Panc1 (cell line): Measurements from ENCODE around the gene KRTAP5-10. TPM values are rescaled to one million over a fixed set of nuclear protein-coding genes. Genes with fewer than 3 reads are reported as not detected.

ENCODE experiments used
- ATAC-seq: fragments of 200-7000 bp; cut with Tn5 transposase; 2 replicates; pipeline ENCODE4 v1.9.1; 2020; ENCODE audit warnings: mild to moderate bottlenecking, moderate library complexity
- BruUV-seq: library from RNA; stranded (reverse); fragments of 400-500 nt; replicated peaks from 2 replicates; lab custom pipeline; 2021; lab: Mats Ljungman, UMichigan
- CTCF ChIA-PET: fragments of 300-600 bp; sonication (Branson Sonifier 250); formaldehyde crosslinking; loops from one replicate; lab custom pipeline; 2022; ENCODE audit warnings: antibody characterized with exemption; lab: Charles Lee
- POLR2A ChIA-PET: fragments of 300-600 bp; sonication (Branson Sonifier 250); formaldehyde crosslinking; loops from one replicate; lab custom pipeline; 2022; ENCODE audit warnings: antibody characterized with exemption; lab: Charles Lee
- DNase-seq: peaks from one replicate; pipeline ENCODE4 v3.0.0-alpha.2; 2010; ENCODE audit warnings: low read depth, low spot score
- H3K27ac ChIP-seq: 2 replicates; pipeline ENCODE4 v1.5.1; 2011; ENCODE audit warnings: mild to moderate bottlenecking, low read length, inconsistent platforms
- H3K27me3 ChIP-seq: fragments of 200-500 bp; sonication (Bioruptor generic); 2 replicates; pipeline ENCODE4 v1.6.0; 2014; ENCODE audit warnings: low read length, inconsistent platforms; ENCODE audit not compliant: control insufficient read depth, insufficient read depth
- H3K36me3 ChIP-seq: fragments of 200-500 bp; sonication (Bioruptor generic); 2 replicates; pipeline ENCODE4 v1.5.1; 2014; ENCODE audit warnings: inconsistent platforms, mild to moderate bottlenecking, low read length, moderate library complexity; ENCODE audit not compliant: control insufficient read depth, insufficient read depth
- H3K4me1 ChIP-seq: 2 replicates; pipeline ENCODE4 v1.5.1; 2011; ENCODE audit warnings: inconsistent platforms, mild to moderate bottlenecking, low read length, moderate library complexity; ENCODE audit not compliant: control insufficient read depth, insufficient read depth
- H3K4me3 ChIP-seq, 2 experiments: 2 replicates each; pipeline ENCODE4 v1.5.1; 2011 to 2012; ENCODE audit warnings: low read depth in 2 of 2, low read length in 2 of 2, mild to moderate bottlenecking in 2 of 2, inconsistent platforms in 1 of 2, moderate library complexity in 1 of 2
- H3K9me3 ChIP-seq: fragments of 200-500 bp; sonication (Bioruptor generic); 2 replicates; pipeline ENCODE4 v1.5.1; 2014; ENCODE audit warnings: low read depth, mild to moderate bottlenecking, inconsistent platforms, low read length, moderate library complexity; ENCODE audit not compliant: control insufficient read depth, insufficient read depth
- POLR2AphosphoS5 ChIP-seq: IDR thresholded peaks from 2 replicates; pipeline ENCODE4 v1.6.1; 2012; ENCODE audit warnings: mild to moderate bottlenecking, low read depth, low read length, moderate library complexity
- REST ChIP-seq, 2 experiments: IDR thresholded peaks; 2 replicates each; pipeline ENCODE4 v1.6.1; 2011 to 2012; ENCODE audit warnings: low read depth in 2 of 2, control low read depth in 1 of 2, low read length in 1 of 2, mild to moderate bottlenecking in 1 of 2, moderate library complexity in 1 of 2; ENCODE audit not compliant: insufficient read depth in 1 of 2
- SIN3A ChIP-seq: IDR thresholded peaks from 2 replicates; pipeline ENCODE4 v1.6.1; 2012; ENCODE audit warnings: low read depth, mild to moderate bottlenecking, low read length, moderate library complexity, borderline replicate concordance; ENCODE audit not compliant: insufficient read depth
- TCF7L2 ChIP-seq: IDR thresholded peaks from 2 replicates; pipeline ENCODE4 v1.6.1; 2011; ENCODE audit warnings: mild to moderate bottlenecking, low read depth, low read length, inconsistent platforms
- in situ Hi-C: cut with HindIII; loops from 2 replicates; pipeline ENCODE4 v1.10.0; 2016; ENCODE audit warnings: low sequenced_read_pairs, low pct_unique_long_range_greater_than_20kb
- intact Hi-C: fragments of 100-400 bp; cut with micrococcal nuclease; formaldehyde crosslinking; loops from one replicate; pipeline ENCODE4 v1.10.0; 2022; ENCODE audit not compliant: unreplicated experiment
- total RNA-seq: library from RNA; stranded (reverse); gene quantifications from one replicate; pipeline ENCODE4 v1.2.1, GENCODE V29; 2021; ENCODE audit not compliant: unreplicated experiment
- TF ChIP-seq, protein P1 (sequence below): fragments of 450-650 bp; IDR thresholded peaks from 2 replicates; pipeline ENCODE4 v1.5.1; 2017; ENCODE audit warnings: mild to moderate bottlenecking

KRTAP5-10 gene
- total RNA-seq, 1 experiment from 2014 or later, result not detected

DNA sequence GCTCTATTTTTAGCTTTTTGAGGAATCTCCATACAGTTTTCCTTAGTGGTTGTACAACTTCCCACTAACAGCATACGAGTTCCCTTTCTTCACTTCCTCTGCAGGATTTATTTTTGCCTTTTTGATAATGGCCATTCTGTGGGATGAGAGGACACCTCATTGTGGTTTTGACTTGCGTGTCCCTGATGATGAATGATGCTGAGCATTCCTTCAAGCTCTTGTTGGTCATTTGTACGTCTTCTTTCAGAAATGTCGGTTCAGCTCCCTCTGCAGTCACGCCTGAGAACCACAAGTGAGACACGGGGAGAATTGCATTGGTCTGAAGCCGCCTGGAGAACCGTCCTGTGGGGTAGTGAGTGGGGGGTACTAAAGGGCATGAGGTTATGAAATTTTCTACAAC lies 2.0 kb upstream of the KRTAP5-10 start:
- no peak overlapping the region for H3K27ac ChIP-seq
- peak; percentile 86 for ATAC-seq
- no peaks in the 10 kb centered on the region for H3K4me1 ChIP-seq
- ChIA-PET POLR2A (no interaction called here), CTCF (interaction anchor here (1.2 to 1.3 kb wide), 2 partner anchors 16 to 115 kb away, joined by 3 read pairs; no protein-coding TSS in a partner anchor)
- BruUV-seq, result no TSS peak
- no peak overlapping the region for H3K4me3 ChIP-seq
- in situ Hi-C loops (no loop called here), intact Hi-C loops (loop anchor here (1.0 kb wide), 1 partner anchor 37 kb away; no protein-coding TSS in a partner anchor)
- DNase-seq, result peak; percentile 36
- H3K36me3 ChIP-seq, result no peaks in the 10 kb centered on the region
- TF ChIP-seq, protein P1, sequence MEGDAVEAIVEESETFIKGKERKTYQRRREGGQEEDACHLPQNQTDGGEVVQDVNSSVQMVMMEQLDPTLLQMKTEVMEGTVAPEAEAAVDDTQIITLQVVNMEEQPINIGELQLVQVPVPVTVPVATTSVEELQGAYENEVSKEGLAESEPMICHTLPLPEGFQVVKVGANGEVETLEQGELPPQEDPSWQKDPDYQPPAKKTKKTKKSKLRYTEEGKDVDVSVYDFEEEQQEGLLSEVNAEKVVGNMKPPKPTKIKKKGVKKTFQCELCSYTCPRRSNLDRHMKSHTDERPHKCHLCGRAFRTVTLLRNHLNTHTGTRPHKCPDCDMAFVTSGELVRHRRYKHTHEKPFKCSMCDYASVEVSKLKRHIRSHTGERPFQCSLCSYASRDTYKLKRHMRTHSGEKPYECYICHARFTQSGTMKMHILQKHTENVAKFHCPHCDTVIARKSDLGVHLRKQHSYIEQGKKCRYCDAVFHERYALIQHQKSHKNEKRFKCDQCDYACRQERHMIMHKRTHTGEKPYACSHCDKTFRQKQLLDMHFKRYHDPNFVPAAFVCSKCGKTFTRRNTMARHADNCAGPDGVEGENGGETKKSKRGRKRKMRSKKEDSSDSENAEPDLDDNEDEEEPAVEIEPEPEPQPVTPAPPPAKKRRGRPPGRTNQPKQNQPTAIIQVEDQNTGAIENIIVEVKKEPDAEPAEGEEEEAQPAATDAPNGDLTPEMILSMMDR, result peak; percentile 82
- no peak for TF ChIP-seq REST (IDR thresholded peaks at IDR 0.05; ENCODE audit: insufficient read depth in 1 of 2, low read depth in 2 of 2, low read length in 1 of 2)
- no peak for TF ChIP-seq SIN3A
- H3K27me3 ChIP-seq, result peaks cover 12% of the 10 kb centered on the region; the same call in 1 of the 2 replicates
- no peaks in the 10 kb centered on the region for H3K9me3 ChIP-seq

GRCh38 chr11:71564430-71564829 lies 933 bp upstream of the KRTAP5-10 start:
- POLR2A ChIA-PET, result no interaction called here
- in situ Hi-C loops, result no loop called here
- Histone ChIP-seq H3K36me3 (no peaks in the 10 kb centered on the region), H3K27me3 (peaks cover 12% of the 10 kb centered on the region; the same call in 1 of the 2 replicates), H3K4me3 (no peak overlapping the region), H3K27ac (no peak overlapping the region), H3K9me3 (no peaks in the 10 kb centered on the region), H3K4me1 (peaks cover 2% of the 10 kb centered on the region; the same call in 1 of the 2 replicates)
- intact Hi-C loops, result no loop called here
- no peak for ATAC-seq
- no TSS peak for BruUV-seq
- no peak for DNase-seq
- TF ChIP-seq, protein P1, result no peak
- no peak for TF ChIP-seq POLR2AphosphoS5
- no peak for TF ChIP-seq REST (IDR thresholded peaks at IDR 0.05; ENCODE audit: insufficient read depth in 1 of 2, low read depth in 2 of 2, low read length in 1 of 2)
- TF ChIP-seq SIN3A, result no peak
- TF ChIP-seq TCF7L2, result no peak
- CTCF ChIA-PET, result interaction anchor here (0.9 kb wide), 2 partner anchors 10 to 39 kb away, joined by 3 read pairs; no protein-coding TSS in a partner anchor
